ENCODE measurements around the gene ZNF532. TPM values are rescaled to one million over a fixed set of nuclear protein-coding genes. Genes with fewer than 3 reads are reported as not detected.
"Not testable (repeated sequence)": the region's sequence is repeated elsewhere in the genome, so short reads cannot be mapped to it uniquely, and the experiment has no call there.

ZNF532 gene
- total RNA-seq, 1 donor from 2014 or later = 0.96 TPM

DNA sequence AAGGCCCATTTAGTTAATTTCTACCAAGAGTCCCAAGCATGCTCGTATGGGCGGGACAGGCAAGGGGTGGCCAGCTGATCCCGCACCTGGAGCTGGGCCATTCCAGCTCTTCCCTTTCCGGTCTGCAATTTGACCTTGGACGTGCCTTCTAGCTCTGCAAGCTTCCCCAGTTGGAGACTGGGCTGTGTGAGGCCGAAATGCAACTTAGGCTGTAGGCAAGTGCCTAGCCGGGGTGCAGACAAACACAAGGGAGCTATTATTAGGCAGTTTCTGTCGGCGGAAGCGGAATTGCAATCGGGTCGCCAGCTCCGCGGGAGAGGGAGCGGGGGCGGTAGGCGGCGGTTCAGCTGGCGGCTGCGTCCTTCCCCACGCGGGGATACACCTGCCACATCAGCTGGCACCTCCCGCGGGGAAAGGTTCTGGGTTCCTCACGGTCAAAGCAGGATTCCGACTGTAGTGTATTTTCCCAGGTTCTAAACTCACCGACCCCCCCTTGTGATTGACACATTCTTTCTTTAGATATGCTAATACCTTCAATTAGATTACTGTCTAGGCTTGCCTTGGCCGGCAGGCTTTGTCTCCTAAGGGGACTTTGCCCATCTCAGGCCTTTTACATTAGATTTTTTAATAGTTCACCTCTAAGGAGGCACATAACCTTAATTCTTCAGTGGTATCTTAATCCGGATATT, 17.1 kb upstream of the ZNF532 start:
- intact Hi-C loops (cut with micrococcal nuclease) = no loop called here

DNA sequence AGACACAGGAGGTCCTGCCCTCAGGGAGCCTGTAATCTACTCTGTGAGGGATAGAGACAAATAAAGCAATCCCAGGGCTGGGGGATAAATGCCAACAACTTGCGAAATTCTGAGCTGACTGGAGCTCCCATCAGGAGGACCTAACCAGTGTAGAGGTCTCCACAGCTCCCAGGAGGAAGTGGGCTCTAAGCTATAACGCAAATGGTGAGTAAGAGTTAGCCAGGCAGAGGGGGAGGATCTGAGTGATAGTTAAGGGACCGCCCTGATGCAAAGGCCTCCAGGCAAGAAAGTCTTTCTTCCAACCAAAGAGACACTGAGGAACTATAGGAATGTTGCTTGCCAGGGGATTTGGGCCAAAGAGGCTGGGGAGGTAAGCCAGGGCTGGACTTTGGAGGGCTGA, 16.0 kb upstream of the ZNF532 start:
- intact Hi-C loops (cut with micrococcal nuclease) = no loop called here

DNA sequence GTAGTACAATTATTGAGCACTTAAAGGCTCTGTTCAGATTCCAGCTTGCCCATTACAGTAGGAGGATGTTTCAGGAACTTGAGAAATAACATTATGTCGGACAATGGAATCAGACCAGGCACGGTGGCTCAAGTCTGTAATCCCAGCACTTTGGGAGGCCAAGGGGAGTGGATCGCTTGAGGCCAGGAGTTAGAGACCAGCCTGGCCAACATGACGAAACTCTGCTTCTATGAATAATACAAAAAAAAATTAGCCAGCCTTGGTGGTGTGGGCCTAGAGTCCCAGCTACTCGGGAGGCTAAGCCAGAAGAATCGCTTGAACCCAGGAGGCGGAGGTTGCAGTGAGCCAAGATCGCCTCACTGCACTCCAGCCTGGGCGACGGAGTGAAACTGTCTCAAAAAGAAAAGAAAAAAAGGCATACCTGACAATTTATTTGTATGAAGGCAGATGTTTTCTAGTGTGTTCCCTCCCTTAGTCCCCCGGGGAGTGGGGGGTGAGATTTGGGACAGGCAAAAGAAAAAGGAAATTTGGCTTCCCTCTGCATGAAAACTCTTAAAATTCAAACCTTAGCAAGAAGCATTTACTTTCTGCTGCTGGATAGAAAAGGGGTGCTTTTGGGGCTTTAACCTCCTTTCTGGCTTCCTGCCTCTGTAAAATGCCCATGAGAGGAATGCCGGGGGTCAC, 13.7 kb upstream of the ZNF532 start:
- intact Hi-C loops (cut with micrococcal nuclease) = no loop called here

DNA sequence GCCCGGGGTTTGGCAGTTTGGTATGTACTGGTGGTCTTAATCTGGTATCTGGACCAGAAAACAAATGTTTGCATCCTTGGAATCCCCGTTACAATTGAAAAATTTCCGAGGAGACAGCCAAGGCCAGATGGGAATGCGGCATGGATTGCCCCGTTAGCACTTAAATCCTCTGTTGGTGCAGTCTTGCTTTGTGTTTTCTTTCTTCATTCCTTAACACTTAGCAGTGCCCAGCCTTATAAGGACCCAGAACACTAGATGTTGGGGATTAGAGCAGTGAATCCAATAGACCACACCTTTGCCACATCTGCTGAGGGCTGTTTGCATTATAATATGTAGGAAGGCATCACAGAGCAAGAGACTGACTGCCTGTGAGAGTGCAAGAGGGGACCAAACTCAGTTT, 12.8 kb upstream of the ZNF532 start:
- intact Hi-C loops (cut with micrococcal nuclease) = no loop called here

DNA sequence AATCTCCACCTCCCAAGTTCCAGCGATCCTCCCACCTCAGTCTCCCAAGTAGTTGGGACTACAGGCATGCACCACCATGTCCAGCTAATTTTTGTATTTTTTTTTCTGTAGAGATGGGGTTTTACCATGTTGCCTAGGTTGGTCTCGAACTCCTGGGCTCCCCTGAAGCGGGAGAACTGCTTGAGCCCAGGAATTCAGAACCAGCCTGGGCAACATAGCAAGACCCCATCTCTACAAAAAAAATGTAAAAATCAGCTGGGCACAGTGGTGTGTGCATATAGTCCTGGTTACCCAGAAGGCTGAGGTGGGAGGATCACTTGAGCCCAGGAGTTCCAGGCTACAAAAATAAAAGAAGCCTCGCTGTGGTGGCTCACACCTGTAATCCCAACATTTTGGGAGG, 12.0 kb upstream of the ZNF532 start:
- intact Hi-C loops (cut with micrococcal nuclease) = no loop called here

DNA sequence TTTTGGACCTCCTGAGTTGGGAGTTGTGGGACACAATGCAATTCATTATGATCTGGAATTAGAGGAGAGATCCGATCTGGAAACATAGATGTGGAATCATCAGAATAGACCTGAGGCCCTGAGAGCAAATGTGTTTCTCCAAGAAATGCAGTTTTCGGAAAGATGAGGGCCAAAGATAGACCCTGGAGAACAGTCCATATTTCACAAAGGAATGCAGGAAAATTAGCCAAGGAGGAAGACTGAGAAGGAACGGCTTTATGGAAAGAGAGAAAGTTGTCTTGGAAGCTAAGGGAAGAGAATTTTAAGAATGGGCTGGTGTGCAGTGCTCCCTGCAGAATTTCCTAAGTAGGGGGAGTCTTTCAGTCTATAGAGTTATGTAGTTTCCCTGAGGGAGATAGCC, 11.1 kb upstream of the ZNF532 start:
- intact Hi-C loops (cut with micrococcal nuclease) = no loop called here

DNA sequence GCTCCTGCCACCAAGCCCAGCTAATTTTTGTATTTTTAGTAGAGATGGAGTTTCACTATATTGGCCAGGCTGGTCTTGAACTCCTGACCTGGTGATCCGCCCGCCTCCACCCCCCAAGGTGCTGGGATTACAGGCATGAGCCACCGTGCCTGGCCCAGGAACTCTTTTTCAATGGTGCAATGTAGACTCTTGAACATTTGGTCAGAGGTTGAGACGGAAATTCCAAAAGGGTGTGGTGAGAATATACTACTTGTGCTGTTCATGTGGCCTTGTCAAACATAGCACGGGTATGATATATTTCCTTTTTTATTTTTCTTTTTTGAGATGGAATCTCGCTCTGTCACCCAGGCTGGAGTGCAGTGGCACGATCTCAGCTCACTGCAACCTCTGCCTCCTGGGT, 9.2 kb upstream of the ZNF532 start:
- intact Hi-C loops (cut with micrococcal nuclease) = not testable (repeated sequence)

DNA sequence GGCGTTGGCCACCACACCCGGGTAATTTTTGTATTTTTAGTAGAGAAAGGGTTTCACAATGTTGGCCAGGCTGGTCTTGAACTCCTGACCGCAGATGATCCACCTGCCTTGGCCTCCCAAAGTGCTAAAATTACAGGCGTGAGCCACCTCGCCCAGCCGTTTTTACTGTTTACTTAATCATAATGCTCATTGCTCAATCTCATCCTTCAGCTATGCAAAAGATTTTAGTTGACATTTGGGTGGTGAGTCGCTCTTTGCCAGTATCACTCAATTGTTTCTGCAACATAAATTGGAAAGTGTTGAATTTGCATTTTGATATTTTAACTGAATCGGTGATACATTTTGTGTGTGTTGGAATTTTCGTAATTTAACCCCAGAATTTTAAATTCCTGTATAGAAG, 7.8 kb upstream of the ZNF532 start:
- intact Hi-C loops (cut with micrococcal nuclease) = no loop called here

DNA sequence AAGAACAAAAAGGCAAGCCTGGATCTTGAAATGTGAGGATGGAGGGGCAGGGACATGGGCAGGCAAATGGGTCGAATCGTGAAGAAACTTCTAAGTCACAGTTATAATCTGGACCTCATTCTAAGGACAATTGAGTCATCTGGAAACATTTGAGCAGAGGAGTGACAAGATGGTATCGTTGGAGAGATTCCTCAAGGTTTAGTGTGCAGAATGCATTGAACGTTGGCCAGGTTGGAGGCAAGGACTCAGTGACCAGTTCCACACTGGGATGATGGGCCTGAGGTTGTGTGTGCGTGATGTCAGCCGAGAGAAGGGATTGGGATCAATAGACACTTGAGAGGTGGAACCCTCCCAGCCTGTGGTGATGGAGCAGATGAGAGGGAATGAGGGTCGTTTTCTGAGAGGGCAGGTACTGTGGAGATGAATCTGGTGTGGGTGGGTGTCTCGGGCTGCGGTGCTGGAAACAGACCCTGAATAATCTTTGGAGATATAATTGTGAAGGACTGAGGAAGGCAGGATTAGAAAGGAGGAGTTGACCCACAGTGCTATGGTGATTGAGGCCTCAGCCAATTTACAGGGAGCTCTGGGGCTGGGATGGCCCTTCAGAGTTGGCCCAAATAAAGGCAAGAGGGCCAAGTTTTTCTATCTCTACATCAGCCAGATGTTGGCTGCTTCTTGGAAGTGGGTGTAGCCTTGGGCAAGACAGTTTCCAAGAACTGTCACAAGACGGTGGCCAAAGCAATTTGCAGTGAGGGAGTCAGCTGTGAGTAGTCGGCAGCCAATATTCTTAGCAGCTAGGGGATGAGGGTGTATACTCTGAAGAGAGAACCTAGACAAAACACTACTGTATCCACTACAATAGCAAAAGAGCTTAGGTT, 5.8 kb upstream of the ZNF532 start:
- intact Hi-C loops (cut with micrococcal nuclease) = no loop called here

DNA sequence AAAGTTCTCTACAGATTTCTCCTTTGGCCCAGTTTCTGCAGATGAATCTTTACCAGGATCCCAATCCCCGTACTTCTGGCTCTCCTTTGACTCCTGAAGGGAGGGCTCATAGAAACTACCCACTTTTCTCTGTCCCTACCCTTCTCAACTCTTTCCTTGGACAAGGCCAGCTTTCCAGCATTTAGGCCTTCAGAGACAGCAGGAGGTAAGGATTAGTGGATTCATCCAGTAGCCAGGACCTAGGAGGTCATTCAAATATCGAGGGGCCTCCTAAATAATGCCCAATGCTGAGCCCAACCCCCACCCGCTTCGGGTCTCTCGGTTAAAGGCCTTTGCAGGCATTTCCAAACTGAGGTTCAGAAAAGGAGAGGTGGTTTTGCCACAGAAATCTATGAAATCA, 4.8 kb upstream of the ZNF532 start:
- intact Hi-C loops (cut with micrococcal nuclease) = no loop called here

DNA sequence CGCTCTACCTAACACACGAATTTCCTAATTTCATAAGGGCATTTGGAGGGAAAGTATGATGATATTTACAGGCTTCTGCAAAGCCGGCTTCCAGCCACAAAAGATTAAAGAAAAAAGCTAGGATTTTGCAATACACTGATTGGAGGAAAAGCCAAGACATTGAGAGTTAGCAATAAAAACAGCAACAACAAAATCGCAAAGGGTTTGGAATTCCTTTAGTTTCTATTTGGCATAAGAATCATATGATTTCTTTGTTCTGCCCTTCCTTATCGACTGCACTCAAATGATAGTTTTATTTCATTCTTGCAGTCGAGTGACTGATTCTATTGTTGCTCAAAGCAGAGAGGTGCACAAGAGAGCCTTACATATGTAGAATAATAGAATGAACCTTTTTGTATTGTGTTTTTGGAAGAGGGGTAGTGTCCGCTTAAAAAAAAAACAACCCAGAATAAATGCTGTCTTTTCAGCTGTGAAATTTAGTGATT, 3.9 kb upstream of the ZNF532 start:
- intact Hi-C loops (cut with micrococcal nuclease) = no loop called here

DNA sequence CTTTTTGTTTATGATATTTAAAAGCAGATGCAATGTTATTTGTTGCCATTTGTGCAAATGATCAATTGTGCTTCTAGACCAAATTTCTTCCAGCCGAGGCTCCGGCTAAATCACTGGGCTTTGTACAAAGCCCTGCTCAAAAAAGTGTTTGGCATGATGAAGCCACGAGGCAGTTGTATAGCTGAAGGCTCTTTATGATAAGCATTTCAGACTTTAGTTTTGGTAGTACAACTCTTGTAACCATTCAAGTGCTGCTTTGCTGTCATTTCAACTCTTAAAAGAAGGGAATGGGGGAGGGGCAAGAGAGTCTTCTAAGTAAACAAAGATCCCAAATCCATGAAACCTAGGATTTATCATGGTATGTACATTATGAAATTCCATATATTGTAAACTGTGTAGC, 3.3 kb upstream of the ZNF532 start:
- intact Hi-C loops (cut with micrococcal nuclease) = no loop called here

DNA sequence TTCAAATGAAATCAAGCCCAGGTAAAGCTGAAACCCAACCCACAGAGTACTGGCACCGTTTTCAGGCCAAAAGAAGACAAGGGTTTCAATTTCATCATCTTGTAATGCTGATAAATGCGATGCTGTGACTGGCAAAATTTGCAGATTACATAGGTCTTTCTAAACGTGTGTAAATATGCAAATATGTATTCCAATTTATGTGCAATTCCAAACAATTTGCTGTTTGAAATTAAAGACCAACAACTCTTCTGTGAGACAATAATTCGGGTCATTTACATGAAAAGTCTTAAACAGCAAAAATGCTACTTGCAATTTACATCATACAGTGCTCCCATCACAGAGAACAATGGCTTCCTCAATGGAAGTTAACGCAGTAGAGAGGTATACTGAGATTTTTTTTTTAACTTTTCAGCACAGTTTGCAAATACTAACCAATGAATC, 2.8 kb upstream of the ZNF532 start:
- intact Hi-C loops (cut with micrococcal nuclease) = no loop called here

DNA sequence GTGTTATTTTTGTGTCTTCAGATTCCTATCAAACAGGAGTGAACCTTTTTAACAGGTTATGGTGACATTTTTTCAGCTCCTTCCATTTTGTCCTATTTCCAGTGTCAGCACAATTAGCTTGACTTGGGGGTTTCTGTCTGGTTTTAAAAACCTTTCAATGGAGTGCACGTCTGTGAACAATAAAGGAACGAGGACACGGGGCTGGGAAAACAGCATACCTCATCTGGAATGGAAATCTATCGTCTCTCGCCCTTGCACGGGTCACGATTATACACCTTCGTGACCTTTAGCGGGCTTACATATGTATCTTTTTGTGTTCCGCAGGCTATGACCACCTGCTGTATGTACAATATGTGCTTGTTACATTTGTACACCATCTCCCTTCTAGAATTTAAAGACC, 2.3 kb upstream of the ZNF532 start:
- intact Hi-C loops (cut with micrococcal nuclease) = no loop called here

DNA sequence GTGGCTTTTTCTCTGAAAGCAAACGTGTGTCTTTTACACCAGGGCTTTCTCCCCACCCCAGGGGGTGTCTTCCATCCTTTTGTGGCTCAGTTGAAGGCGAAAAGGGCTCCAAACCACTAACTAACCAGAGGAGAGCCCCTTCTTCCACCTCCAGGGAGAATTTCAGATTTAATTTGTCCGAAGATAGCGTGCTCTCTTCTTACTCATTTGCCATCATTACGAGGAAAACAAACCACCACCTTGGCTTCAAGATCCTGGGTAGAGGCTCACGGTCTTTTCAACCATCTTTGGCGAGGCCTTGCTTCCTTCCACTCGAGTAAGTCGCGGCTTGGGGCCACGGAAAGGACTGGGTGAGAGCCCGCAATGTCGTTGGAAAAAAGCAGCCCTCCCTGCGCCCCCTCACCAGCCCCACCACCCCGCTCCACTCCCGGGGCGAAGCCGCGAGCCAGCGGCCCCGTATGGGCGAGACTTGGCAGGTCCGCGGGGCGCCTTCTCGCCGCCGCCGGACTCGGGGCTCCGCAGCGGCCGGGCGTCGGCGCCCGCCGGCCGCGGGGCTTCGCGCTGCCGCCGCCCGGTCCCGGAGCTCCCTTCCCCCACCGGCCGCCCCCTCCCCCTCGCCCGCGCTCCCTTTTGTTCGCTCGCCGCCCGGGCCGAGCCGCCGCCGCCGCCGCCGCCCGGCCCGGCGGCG, 1.7 kb upstream of the ZNF532 start:
- intact Hi-C loops (cut with micrococcal nuclease) = no loop called here

DNA sequence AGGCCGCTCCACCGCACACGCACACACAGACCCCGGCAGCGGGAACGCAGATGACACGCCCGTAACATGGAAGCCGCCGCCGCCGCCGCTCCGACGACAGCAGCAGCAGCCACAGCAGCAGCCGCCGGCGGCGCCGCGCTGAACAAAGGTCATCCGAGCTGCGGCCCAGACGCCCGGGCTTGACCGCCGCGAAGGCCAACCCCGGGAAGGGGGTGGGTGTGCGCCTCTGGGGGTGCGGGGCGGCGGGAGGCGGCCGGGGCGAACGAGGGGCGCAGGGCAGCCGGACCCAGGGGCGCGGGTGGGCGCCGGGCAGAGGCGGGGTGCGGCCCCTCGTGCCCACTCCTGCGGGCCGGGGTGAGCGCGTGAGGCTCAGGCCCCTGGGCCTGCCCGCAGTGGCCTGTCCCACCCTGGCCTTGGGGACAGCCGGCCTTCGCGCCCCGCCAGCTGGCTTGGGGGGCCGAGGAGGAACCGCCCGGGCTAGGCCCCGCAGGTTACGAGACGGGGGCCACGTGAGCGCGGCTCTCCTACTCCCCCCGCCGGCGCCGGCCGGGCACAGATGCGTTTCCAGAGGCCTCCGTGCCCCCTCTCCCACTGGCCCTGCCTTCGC, 1.0 kb upstream of the ZNF532 start:
- intact Hi-C loops (cut with micrococcal nuclease) = no loop called here

DNA sequence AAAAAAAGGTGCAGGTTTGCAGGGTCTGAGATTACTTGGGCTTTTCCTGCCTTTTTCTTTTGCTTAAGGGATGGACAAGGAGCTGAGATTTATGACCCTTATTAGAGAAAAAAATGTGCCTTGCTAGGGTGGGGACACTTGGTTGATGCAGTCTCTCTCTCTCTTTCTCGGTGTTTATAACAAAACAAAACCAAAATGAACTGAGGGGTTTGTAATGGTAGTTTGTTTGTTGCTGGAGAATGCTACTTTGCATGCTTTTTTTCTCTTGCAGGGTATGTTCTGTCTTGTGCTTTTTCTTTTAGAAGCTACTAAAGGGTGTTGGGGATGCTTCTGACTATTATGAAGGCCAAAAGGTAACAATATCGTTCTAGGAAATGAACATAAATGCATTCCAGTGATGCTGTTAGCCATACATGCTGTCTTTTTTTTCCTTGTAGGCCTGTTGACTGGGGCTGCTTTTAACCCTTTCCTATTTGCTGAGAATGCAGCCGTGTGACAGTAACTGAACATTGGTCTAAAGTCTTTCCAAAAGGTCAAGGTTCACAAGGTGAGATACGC, 435 bp downstream of the ZNF532 start:
- intact Hi-C loops (cut with micrococcal nuclease) = no loop called here

DNA sequence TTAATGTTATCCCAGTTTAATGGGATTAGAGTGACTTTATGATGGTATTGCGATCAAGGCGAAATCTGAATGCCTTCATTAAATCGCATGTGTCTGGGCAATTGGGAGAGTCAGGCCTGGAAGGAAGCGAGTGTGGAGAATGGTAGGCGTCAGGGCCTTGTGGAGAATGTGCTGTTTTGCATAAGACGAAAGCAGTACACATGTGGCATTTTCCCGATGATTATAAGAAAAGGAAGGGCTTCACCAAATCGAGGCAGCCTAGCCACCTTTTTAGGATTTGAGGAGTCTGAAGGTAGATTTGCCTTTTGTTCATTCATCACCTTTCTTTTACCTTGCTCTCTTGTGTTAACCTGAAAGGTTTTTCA, 1.0 kb downstream of the ZNF532 start:
- intact Hi-C loops (cut with micrococcal nuclease) = no loop called here

DNA sequence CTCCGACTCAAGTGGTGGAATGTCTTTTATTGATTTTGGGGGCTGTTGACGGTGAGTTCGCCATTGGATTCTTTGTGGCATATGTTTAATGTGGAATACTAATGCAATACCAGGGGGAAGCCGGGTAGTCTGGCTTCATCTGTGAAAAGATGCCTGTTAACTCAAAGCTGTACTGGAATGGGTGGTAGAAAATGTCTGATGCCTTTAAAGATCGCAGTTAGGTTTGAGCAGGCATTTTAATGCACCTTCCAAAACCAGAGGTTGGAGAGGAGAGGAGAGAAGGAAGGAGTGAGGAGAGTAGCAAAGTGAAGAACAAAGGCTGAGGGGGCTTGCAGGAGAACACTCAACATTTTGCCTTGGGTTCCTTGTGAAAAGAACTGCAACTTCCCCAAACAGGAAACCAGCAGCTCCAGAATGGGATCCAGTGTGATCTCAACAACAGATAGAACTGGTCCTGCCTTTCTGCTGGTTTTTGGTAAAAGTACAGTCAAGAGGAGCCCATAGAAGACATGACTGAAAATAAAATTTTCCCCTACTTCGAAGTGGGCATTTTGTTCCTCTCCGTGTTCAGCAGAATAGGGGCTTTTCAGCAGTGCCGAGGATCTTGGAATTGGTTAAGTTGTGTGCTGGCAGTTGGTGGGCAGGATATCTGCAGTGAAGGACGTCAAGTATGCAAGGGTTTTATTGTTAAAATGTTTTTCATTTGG, 1.5 kb downstream of the ZNF532 start:
- intact Hi-C loops (cut with micrococcal nuclease) = no loop called here

DNA sequence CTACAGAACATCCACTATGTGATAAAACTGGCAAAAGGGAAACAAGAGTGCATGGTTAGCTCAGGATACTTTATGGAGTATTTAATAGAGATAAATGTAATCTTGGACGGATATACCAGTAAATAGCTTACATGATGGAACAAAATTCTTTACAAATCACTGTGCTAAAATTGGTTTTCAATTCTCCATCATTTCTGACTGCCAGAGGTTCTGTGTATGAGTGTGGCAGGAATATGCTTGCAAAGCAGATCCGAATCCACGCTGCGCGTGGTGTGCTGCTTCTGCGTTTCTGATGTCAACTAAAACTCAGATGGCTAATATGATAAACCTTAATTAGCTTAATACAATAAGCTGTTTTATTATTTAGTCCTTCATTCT, 2.1 kb downstream of the ZNF532 start:
- intact Hi-C loops (cut with micrococcal nuclease) = no loop called here

Data from T-helper 1 cell treated with Interleukin-12 subunit alpha and Interleukin-12 subunit beta and Interleukin-4 antibody, amounts not matched to agents 30 ng/mL and 1 ng/mL, for 36 hours (primary cell).